GM21515 (cell line): ENCODE results near the gene COQ5.
A peak's percentile ranks its signal among the peaks of the same experiment; 100 is the strongest.

Experiments used
- ATAC-seq: cut with Tn5 transposase; IDR thresholded peaks from one replicate; pipeline ENCODE4 v1.9.1; 2021; ENCODE audit not compliant: unreplicated experiment

Gene COQ5

GRCh38 chr12:120485961-120486881 is 42.7 kb downstream of the COQ5 start:
- ATAC-seq = no peak

- ATAC-seq = no peak
Observed at GRCh38 chr12:120483621-120484020, 45.3 kb downstream of the COQ5 start.

GRCh38 chr12:120481022-120481767 is 47.8 kb downstream of the COQ5 start:
- ATAC-seq = no peak

- ATAC-seq = no peak
Observed at GRCh38 chr12:120480211-120480610, 48.7 kb downstream of the COQ5 start.

GRCh38 chr12:120479458-120479857 is 49.5 kb downstream of the COQ5 start:
- no peak for ATAC-seq

- no peak for ATAC-seq
Observed at GRCh38 chr12:120475643-120476042, 53.3 kb downstream of the COQ5 start.

- ATAC-seq = no peak
Observed at GRCh38 chr12:120474616-120474960, 54.4 kb downstream of the COQ5 start.

GRCh38 chr12:120473807-120474615 is 54.9 kb downstream of the COQ5 start:
- no peak for ATAC-seq

GRCh38 chr12:120472521-120472920 is 56.4 kb downstream of the COQ5 start:
- ATAC-seq = no peak

GRCh38 chr12:120470150-120470784 is 58.7 kb downstream of the COQ5 start:
- ATAC-seq = no peak

- peak; percentile 79 for ATAC-seq
Observed at GRCh38 chr12:120469450-120470149, 59.4 kb downstream of the COQ5 start, which contains the start of gene SRSF9. Gene SRSF9, minus strand, starts transcription at chr12:120469748. Its CDS starts 139 bp downstream, at chr12:120469609.

- peak; percentile 35 for ATAC-seq
Observed at GRCh38 chr12:120468821-120469449, 60.0 kb downstream of the COQ5 start.

- no peak for ATAC-seq
Observed at GRCh38 chr12:120468325-120468820, 60.6 kb downstream of the COQ5 start.

- no peak for ATAC-seq
Observed at GRCh38 chr12:120467439-120467838, 61.5 kb downstream of the COQ5 start.

- ATAC-seq = no peak
Observed at GRCh38 chr12:120466560-120467315, 62.2 kb downstream of the COQ5 start.

- ATAC-seq = no peak
Observed at GRCh38 chr12:120465756-120466155, 63.2 kb downstream of the COQ5 start.

GRCh38 chr12:120463712-120464111 is 65.2 kb downstream of the COQ5 start:
- ATAC-seq = no peak

GRCh38 chr12:120462099-120462640 is 66.8 kb downstream of the COQ5 start:
- no peak for ATAC-seq
